Stimulated activated effector memory CD8-positive, alpha-beta T cell treated with anti-CD3 and anti-CD28 coated beads, Interleukin-12 subunit alpha, Interleukin-12 subunit beta, amount 100 ng/mL, for 72 hours (primary cell): ENCODE measurements around the gene LRRC14B.
A peak's percentile ranks its signal among the peaks of the same experiment; 100 is the strongest.

ENCODE experiments used
- ATAC-seq: fragments of 150-1000 bp; cut with Tn5 transposase; 2 replicates; pipeline ENCODE4 v1.10.0; 2021
- DNase-seq, 2 donors: peaks; one replicate each; pipeline ENCODE4 v3.0.0; 2021 to 2022; ENCODE audit warnings: low spot score in 2 of 2
- H3K27ac Mint-ChIP-seq: one replicate; pipeline ENCODE4 v1.8.0; 2022; ENCODE audit warnings: mild to moderate bottlenecking, mixed read lengths
- H3K36me3 Mint-ChIP-seq: one replicate; pipeline ENCODE4 v1.8.0; 2022; ENCODE audit warnings: mild to moderate bottlenecking, mixed read lengths
- H3K4me1 Mint-ChIP-seq: one replicate; pipeline ENCODE4 v1.8.0; 2022; ENCODE audit warnings: mixed read lengths
- H3K4me3 Mint-ChIP-seq: one replicate; pipeline ENCODE4 v1.8.0; 2022; ENCODE audit warnings: mild to moderate bottlenecking, mixed read lengths
- H3K9me3 Mint-ChIP-seq: one replicate; pipeline ENCODE4 v1.8.0; 2022; ENCODE audit warnings: mixed read lengths

The LRRC14B gene

GRCh38 chr5:179401-179800, 11.9 kb upstream of the LRRC14B start:
- no peak overlapping the region for H3K27ac Mint-ChIP-seq
- no peaks in the 10 kb centered on the region for H3K36me3 Mint-ChIP-seq
- H3K9me3 Mint-ChIP-seq = no peaks in the 10 kb centered on the region
- no peak for DNase-seq
- ATAC-seq = no peak
- H3K4me3 Mint-ChIP-seq = no peak overlapping the region
- H3K4me1 Mint-ChIP-seq = no peaks in the 10 kb centered on the region

DNA sequence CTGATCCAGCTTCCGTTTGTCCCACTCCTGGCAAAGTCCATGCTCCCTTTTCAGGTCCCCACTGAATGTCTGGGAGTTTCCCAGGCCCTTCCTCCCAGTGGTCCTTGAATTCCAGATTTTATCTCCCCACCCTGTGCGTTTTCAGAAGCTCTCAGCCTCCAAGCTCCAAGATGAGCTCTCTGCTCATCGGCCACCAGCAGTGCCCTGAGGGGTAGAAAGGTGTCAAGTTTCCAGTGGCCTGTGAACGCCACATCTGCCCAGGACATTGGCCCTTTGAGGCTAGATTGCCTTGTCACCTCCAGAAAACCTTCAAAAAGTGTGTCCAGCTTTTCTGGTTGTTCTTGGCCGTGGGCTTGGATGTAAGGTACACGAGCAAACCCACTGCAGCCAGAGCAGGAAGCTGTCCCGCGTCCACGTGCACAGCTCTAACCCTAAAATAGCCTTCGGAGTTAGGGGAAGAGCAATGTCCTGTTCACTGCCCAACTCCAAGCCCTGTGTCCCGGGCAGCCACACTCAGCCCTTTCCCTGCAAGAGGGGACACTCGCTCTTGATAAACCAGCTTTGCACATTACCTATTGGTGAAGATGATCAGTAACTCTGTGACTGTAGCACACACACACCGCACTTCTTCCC, 10.9 kb upstream of the LRRC14B start:
- ATAC-seq (no peak), DNase-seq (no peak)
- Mint-ChIP-seq H3K36me3 (no peaks in the 10 kb centered on the region), H3K27ac (no peak overlapping the region), H3K4me1 (no peaks in the 10 kb centered on the region), H3K9me3 (no peaks in the 10 kb centered on the region), H3K4me3 (no peak overlapping the region)

DNA sequence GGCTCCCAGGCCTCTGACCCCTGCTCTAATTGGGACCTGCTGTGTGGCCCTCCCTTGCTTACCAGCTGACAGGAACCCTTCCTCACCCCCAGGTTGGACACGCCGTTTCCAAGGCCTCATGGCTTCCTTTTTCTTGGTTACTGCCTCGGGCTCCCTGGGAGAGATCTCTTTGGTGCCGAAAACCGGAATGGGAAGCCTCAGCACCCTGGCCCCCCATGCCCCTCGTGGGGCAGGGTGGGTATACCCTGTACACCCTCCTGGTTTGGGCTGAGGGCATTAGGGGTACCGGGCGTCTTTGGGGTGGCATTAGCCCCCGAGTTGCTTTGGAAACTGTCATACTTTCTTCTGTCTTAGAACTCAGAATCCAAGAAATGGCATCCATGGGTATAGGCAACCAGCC, 10.1 kb upstream of the LRRC14B start:
- no peak for ATAC-seq
- no peaks in the 10 kb centered on the region for H3K4me1 Mint-ChIP-seq
- H3K36me3 Mint-ChIP-seq = no peaks in the 10 kb centered on the region
- H3K9me3 Mint-ChIP-seq = no peaks in the 10 kb centered on the region
- H3K27ac Mint-ChIP-seq = no peak overlapping the region
- no peak for DNase-seq
- no peak overlapping the region for H3K4me3 Mint-ChIP-seq

DNA sequence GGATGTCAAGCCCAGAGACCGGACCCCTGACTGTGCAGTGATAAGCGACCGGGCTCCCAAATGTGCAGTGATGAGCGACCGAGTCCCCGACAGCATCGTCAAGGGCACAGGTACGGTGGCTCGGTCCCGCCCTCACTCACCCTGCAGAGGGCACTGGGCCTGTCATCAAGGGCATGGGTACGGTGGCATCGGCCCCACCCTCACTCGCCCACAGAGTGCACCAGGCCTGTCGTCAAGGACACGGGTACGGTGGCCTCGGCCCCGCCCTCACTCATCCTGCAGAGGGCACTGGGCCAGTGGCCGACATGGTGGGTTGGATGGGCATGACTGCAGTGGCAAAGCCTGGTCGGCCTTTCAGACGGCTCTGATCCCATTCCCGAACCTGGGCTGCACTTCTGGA, 9.7 kb upstream of the LRRC14B start:
- no peak overlapping the region for H3K4me3 Mint-ChIP-seq
- ATAC-seq = no peak
- H3K27ac Mint-ChIP-seq = no peak overlapping the region
- no peaks in the 10 kb centered on the region for H3K36me3 Mint-ChIP-seq
- DNase-seq = no peak
- H3K4me1 Mint-ChIP-seq = no peaks in the 10 kb centered on the region
- H3K9me3 Mint-ChIP-seq = no peaks in the 10 kb centered on the region

- no peak for ATAC-seq
- H3K4me3 Mint-ChIP-seq = no peak overlapping the region
- H3K4me1 Mint-ChIP-seq = no peaks in the 10 kb centered on the region
- no peak for DNase-seq
- H3K36me3 Mint-ChIP-seq = no peaks in the 10 kb centered on the region
- H3K27ac Mint-ChIP-seq = no peak overlapping the region
- no peaks in the 10 kb centered on the region for H3K9me3 Mint-ChIP-seq
These were observed 9.2 kb upstream of the LRRC14B start for GRCh38 chr5:182126-182525.

GRCh38 chr5:184471-184870, 6.8 kb upstream of the LRRC14B start:
- H3K36me3 Mint-ChIP-seq = no peaks in the 10 kb centered on the region
- no peaks in the 10 kb centered on the region for H3K9me3 Mint-ChIP-seq
- DNase-seq (no peak), ATAC-seq (no peak)
- no peak overlapping the region for H3K4me3 Mint-ChIP-seq
- H3K27ac Mint-ChIP-seq = no peak overlapping the region
- peaks cover 10% of the 10 kb centered on the region for H3K4me1 Mint-ChIP-seq

GRCh38 chr5:185095-186070, 5.9 kb upstream of the LRRC14B start:
- ATAC-seq (no peak), DNase-seq (no peak)
- Mint-ChIP-seq H3K9me3 (no peaks in the 10 kb centered on the region), H3K4me1 (peaks cover 10% of the 10 kb centered on the region), H3K4me3 (no peak overlapping the region), H3K27ac (no peak overlapping the region), H3K36me3 (no peaks in the 10 kb centered on the region)

GRCh38 chr5:186091-187041, 4.9 kb upstream of the LRRC14B start:
- H3K36me3 Mint-ChIP-seq = no peaks in the 10 kb centered on the region
- no peaks in the 10 kb centered on the region for H3K9me3 Mint-ChIP-seq
- H3K4me3 Mint-ChIP-seq = no peak overlapping the region
- no peak for DNase-seq
- peaks cover 10% of the 10 kb centered on the region for H3K4me1 Mint-ChIP-seq
- ATAC-seq = no peak
- H3K27ac Mint-ChIP-seq = no peak overlapping the region

DNA sequence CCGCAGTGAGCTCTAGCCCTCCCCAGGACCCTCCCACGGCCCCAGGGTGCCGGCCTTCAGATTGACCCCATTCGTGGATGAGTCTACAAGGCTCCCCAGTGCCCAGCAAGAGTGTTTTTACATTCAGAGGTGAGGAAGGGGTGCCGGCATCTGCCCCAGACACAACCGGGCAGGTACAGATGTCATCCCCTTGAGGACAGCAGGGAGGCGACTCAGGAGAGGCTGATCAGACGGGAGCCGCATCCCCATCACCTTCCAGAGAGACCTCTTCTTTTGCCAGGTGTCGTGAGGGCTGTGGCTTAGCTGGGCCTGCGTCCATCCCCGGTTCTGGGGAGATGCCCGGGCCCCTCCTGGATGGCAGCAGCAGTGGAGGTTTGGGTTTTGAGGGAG, 4.3 kb upstream of the LRRC14B start:
- Mint-ChIP-seq H3K9me3 (no peaks in the 10 kb centered on the region), H3K27ac (no peak overlapping the region), H3K4me3 (no peak overlapping the region), H3K4me1 (peaks cover 10% of the 10 kb centered on the region), H3K36me3 (no peaks in the 10 kb centered on the region)
- DNase-seq = no peak
- ATAC-seq = no peak

- H3K9me3 Mint-ChIP-seq = no peaks in the 10 kb centered on the region
- ATAC-seq = no peak
- no peaks in the 10 kb centered on the region for H3K36me3 Mint-ChIP-seq
These were observed 3.5 kb upstream of the LRRC14B start for GRCh38 chr5:187617-188451.

GRCh38 chr5:188488-189481, 2.5 kb upstream of the LRRC14B start:
- Mint-ChIP-seq H3K4me3 (peak overlapping the region; percentile 38), H3K36me3 (no peaks in the 10 kb centered on the region), H3K9me3 (no peaks in the 10 kb centered on the region), H3K4me1 (peaks cover 10% of the 10 kb centered on the region), H3K27ac (peak overlapping the region; percentile 69)
- peak; percentile 81 to 91 for DNase-seq
- peak; percentile 90 for ATAC-seq

More at GRCh38 chr5:187617-188451, 3.5 kb upstream of the LRRC14B start:
- H3K4me1 Mint-ChIP-seq = peaks cover 10% of the 10 kb centered on the region
- peak overlapping the region; percentile 69 for H3K27ac Mint-ChIP-seq
- no peak for DNase-seq
- H3K4me3 Mint-ChIP-seq = peak overlapping the region; percentile 38

- Mint-ChIP-seq H3K36me3 (no peaks in the 10 kb centered on the region), H3K27ac (peak overlapping the region; percentile 69), H3K9me3 (no peaks in the 10 kb centered on the region), H3K4me1 (peaks cover 10% of the 10 kb centered on the region), H3K4me3 (no peak overlapping the region)
- DNase-seq (no peak), ATAC-seq (no peak)
These were observed 1.8 kb upstream of the LRRC14B start for GRCh38 chr5:189486-189885.

- no peak for ATAC-seq
These were observed 1.3 kb upstream of the LRRC14B start for GRCh38 chr5:189976-190365.

More at GRCh38 chr5:189976-190365, 1.3 kb upstream of the LRRC14B start:
- Mint-ChIP-seq H3K27ac (no peak overlapping the region), H3K4me1 (peaks cover 10% of the 10 kb centered on the region), H3K4me3 (no peak overlapping the region), H3K9me3 (no peaks in the 10 kb centered on the region), H3K36me3 (no peaks in the 10 kb centered on the region)
- DNase-seq = no peak
